D721Med (cell line): ENCODE results near the gene TIGAR.

ENCODE experiments used
- DNase-seq: peaks from one replicate; pipeline ENCODE4 v3.0.0; 2011; ENCODE audit warnings: low spot score; ENCODE audit not compliant: insufficient read length
- FAIRE-seq: peaks from 2 replicates; lab custom pipeline; 2011; peaks lifted over from hg19 to GRCh38; lab: Jason Lieb, UNC
- CTCF ChIP-seq: IDR thresholded peaks from 2 replicates; pipeline ENCODE4 v1.5.1; 2012; ENCODE audit warnings: mild to moderate bottlenecking, control low read depth; ENCODE audit not compliant: insufficient read depth; ENCODE audit errors: missing control alignments

The TIGAR gene

GRCh38 chr12:4275016-4275869 lies 45.8 kb upstream of the TIGAR start:
- no peak for TF ChIP-seq CTCF
- FAIRE-seq (no peak), DNase-seq (no peak)

GRCh38 chr12:4275870-4276301 lies 45.1 kb upstream of the TIGAR start:
- DNase-seq = no peak
- FAIRE-seq = no peak
- TF ChIP-seq CTCF = no peak

GRCh38 chr12:4276524-4277204 lies 44.3 kb upstream of the TIGAR start:
- FAIRE-seq = no peak
- TF ChIP-seq CTCF = peak; percentile 95
- DNase-seq = no peak

- FAIRE-seq (no peak), DNase-seq (no peak)
- TF ChIP-seq CTCF = no peak
These were observed 43.8 kb upstream of the TIGAR start for GRCh38 chr12:4277205-4277543.

GRCh38 chr12:4277857-4278256 lies 43.2 kb upstream of the TIGAR start:
- FAIRE-seq (no peak), DNase-seq (no peak)
- TF ChIP-seq CTCF = no peak

- no peak for DNase-seq
- FAIRE-seq = no peak
- TF ChIP-seq CTCF = no peak
These were observed 42.5 kb upstream of the TIGAR start for GRCh38 chr12:4278329-4279197.
